Measurements from ENCODE around the gene CALR3. TPM values are rescaled to one million over a fixed set of nuclear protein-coding genes. Genes with fewer than 3 reads are reported as not detected.
"Not testable (repeated sequence)": the region's sequence is repeated elsewhere in the genome, so short reads cannot be mapped to it uniquely, and the experiment has no call there.

The CALR3 gene
- total RNA-seq, 2 donors from 2014 or later = not detected

DNA sequence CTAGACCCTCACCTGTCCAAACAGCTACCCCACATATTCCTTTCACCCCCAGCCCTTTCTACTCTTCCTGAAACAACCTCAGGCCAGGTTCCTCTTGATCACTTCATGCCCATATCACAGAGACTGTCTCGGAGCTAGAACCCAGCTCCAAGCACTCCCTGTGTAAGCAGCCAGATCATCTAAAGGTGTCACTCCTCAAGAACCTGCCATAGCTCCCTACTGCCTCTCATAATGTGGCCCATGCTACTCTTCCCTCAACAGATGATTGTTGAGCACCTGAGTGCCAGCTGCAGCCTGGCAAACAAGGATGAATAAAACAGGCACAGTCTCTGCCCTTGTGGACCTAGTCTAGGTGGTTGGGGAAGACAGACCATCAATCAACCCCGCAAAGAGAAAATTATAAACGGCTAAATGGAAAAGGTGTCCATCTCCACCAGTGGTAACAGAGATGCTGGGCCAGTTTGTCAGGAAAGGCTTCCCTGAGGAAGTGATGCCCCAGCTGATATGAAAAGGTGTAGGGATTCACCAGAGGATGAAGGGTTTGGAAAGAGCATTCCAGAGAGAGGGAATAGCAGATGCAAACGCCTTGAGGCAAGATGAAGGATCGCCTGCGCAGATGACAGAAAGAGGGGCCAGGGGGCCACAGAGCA lies 32.5 kb downstream of the CALR3 start:
- ATAC-seq = no peak
- intact Hi-C loops (cut with DNase I, micrococcal nuclease) = no loop called here

DNA sequence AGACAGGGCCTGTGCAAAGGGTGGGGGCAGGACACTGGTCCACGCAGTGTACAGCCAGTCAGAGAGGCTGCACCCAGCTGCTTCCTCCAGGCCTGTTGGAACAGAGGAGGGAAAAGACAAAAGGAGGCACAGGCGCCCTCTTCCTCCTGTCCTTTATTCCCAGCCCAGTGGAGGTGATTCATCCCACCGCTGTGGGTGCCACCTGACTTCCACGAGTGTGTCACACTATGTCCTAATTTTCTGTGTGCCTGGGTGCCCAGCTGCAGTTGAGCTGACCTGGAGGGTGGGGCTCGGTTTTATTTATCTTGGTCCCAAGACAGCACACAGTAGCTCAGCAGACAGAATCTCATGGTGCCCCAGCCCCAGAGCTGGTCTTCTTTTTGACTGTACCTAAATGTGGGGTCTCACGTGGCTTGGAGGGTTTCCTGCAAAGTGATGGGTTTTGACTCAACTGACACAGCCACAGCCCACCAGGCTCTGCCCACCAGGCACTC lies 33.2 kb downstream of the CALR3 start:
- ATAC-seq = peak; percentile 28
- intact Hi-C loops (cut with DNase I, micrococcal nuclease) = no loop called here
- DNase-seq = no peak

More for the DNA sequence above, 32.5 kb downstream of the CALR3 start:
- DNase-seq = no peak

DNA sequence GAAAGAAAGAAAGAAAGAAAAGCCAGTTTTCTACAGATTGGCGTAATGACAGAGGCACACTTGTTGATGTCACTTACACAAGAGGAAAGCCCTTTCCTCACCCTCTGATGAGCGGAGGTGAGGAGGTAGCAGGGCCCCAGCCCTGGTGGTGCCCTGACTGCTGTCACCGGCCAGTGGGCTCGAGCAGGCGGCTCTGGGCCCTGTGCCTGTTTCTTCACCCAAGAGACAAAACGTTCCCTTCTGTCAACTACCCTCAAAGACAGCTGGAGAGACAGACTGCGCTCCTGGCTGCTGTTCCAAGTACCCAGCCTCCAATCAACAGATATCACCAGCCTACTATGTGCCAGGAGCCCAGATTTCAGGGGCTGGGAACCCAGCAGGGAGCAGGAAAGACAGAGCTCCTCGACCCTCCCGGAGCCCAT lies 34.3 kb downstream of the CALR3 start:
- ATAC-seq (no peak), DNase-seq (no peak)
- intact Hi-C loops (cut with DNase I, micrococcal nuclease) = no loop called here

DNA sequence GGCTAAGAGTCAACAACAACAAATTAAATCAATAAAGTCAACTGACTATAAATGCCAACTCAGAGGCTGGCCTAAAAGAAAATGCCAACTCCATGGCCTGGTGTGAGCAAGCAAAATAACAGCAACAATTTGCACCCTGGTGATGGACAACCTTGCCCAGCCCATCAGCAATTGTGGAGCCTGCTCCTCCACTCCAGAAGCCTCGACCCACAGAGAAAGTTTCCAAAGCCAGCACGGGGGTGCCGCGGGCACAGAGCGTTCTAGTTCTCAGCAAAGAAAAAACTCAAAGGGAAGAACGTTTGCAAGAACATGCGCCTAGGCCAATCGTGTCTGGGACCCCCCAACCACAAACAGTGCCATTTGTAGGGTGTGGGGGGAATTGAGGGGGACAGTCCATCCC lies 35.5 kb downstream of the CALR3 start:
- intact Hi-C loops (cut with DNase I, micrococcal nuclease) = no loop called here
- ATAC-seq = no peak
- no peak for DNase-seq

DNA sequence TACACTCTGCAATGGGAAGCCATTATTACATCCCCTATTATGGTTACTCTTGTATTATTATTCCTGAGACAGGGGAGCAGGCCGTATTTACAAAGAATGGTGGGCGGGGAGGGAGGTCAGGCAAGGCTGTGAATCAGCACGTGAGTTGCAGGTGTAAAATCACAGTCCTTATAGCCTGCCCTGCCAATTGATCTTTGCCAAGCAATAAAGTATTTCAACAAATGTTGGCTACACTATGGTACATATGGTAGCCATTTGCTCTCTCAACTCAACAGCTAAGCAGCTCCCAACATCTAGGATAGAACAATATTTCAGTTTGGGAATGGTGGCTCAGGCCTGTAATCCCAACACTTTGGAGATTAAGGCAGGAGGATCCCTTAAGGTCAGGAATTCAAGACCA lies 36.3 kb downstream of the CALR3 start:
- no peak for DNase-seq
- intact Hi-C loops (cut with DNase I, micrococcal nuclease) = no loop called here
- peak; percentile 51 for ATAC-seq

DNA sequence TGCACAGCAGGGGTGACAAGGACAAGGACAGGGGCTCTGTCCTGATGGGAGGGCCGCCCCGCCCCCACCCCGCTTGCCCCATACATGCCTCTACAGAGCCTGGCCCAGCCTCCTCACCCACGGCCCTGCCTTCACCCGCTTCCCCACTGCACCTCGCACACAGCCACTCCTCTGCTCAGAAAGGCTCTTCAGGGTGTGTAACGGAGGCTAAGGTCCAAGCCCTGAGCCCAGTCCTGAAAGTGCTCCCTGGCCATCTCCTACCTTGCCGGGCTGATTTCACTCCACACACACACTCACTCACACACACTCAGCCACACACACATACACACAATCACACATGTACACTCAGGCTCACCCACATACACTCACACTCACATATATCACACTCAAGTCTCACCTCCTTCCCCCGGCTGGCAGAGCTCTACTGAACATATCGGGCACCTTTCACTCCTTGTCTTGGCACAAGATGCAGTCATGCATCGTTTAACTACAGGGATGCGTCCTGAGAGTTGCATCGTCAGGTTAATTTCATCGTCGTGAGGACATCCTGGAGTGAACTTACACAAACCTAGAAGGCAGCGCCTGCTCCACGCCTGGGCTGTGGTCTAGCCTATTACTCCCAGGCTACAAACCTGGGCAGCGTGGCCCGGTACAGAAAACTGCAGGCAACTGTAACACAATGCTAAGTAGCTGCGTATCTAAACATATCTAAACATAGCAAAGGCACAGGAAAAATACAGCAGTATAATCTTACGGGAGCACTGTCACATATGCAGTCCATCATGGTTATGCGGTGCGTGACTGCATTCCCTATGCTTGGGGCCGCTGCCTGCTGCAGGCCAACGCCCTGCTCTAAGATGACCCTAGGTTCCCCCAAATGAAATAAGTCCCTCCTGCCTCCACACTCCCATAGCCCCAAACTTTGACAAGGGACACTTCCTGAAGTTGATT lies 37.3 kb downstream of the CALR3 start:
- ATAC-seq (peak; percentile 85), DNase-seq (no peak)

DNA sequence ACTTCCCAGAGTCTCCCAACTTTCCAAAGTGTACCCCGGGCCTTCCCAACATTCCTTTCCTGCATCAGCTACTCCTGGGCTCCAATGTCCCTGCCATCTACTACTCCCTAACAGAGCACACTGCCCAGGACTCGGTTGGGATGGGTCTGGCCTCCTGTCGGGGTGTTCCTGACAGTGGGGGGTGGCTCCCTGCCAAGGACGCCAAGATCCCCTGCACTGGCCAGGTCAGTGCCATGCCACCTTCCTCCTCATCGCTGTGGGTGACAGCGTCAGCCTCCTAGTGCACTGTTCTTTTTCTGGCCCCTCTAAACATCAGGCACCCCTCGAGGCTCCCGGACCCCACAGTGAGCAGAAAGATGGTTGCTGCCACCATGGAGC lies 38.0 kb downstream of the CALR3 start:
- no peak for ATAC-seq
- intact Hi-C loops (cut with DNase I, micrococcal nuclease) = no loop called here

More for the DNA sequence above, 37.3 kb downstream of the CALR3 start:
- intact Hi-C loops (cut with DNase I, micrococcal nuclease) = no loop called here

DNA sequence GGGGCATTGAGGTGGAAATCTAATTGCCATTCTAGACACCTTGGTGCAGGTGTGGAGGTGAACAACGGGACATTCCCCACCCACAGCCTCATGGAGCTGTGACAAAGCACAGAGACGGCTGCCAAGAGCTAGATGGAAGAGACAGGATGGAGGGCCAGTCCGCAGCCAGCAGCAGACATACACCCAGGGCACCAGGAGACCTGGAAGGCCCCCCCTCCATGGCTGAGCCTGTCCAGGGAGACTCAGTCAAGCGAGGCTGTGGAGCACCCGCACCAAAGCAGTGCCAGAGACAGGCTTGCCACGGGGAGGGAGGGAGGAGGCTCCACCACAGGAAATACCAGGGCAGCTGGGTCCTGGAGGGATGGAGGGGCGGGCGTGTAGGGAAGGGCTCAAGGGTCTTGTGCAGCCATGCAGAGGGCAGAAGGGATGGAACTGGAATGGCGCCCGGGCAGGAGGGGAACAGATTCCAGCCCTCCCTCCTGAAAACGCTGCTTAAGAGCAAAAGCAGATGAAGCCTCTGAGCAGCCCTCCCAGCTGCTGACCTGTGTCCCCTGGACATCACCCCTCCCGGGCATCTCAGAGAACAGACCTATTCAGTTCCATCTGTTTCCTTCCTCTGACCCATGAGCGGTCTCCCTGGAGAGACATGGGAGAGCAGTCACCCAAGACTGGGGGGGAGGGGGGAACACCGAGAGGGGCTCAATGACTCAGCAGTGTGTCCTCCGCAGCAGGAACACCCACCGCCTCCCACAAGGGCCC lies 38.6 kb downstream of the CALR3 start:
- DNase-seq (no peak), ATAC-seq (no peak)
- intact Hi-C loops (cut with DNase I, micrococcal nuclease) = no loop called here

More for the DNA sequence above, 38.0 kb downstream of the CALR3 start:
- no peak for DNase-seq

DNA sequence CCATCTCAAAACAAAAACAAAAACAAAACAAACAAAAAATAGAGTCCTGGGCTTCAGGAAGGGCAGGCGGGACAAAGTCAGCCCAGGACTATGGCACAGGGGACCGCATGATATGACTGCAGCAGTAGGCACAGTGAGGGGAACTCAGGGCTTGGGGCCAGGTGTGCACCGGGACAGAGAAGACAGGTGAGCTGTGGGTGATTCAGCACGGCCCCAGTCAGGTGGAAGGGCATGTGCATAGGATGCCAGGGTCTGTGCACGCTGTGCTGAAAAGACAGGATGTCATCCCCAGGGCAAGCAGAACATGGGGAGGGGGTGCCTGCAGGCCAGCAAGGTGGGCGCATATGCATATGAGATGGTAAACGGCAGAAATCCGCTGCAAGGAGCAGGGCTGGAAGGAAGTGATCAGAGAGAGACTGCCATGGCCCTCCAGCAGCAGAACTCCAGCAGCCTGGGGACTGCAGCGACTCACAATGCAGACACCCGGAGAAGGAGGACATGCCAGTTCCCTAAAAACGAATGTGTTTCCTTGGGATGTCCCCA lies 39.2 kb downstream of the CALR3 start:
- intact Hi-C loops (cut with DNase I, micrococcal nuclease) = no loop called here
- DNase-seq (no peak), ATAC-seq (no peak)

DNA sequence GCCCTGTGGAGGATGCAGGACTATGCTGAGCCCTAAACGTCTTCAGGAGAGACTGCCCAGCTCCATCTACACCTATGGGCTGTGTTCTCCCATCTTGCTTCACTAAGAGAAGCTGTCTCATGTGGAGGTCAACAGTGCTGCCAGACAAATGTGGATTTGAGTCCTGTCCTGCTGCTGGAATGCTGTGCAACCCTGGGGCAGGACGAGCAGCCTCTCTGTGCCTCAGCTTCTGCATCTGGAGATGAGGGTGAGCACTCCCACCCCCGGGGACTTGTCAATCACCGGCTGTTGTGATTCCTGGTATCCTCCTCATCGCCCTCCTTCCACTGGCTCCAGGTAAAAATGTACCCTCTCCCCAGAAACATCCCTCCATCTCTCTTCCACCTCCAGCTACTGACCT lies 40.5 kb downstream of the CALR3 start:
- intact Hi-C loops (cut with DNase I, micrococcal nuclease) = no loop called here
- ATAC-seq = no peak

DNA sequence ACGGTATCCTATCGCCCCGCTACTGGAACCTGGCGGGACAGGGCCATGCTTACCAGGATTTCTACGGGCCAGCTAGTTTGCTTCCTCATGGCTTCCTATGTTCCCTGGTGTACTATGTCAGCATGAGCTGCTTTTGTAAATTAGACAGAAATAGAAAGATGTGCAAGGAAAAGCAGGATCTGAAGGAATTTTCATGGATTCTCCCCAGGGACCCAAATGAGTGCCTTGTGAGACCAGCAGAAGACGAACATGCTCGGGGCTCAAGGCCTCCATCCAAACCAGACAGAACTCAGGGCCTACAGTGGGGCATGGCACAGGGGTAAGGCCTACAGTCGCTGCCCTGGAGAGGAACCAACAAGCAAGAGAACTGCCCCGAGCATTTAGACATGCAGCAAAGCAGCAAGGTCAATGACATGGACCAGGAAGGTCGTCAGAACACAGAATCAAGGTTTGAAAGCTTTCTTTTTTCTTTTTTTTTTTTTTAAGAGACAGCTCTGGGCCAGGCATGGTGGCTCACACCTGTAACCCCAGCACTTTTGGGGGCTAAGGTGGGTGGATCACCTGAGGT lies 41.5 kb downstream of the CALR3 start:
- ATAC-seq = no peak
- intact Hi-C loops (cut with DNase I, micrococcal nuclease) = no loop called here
- DNase-seq = no peak

More for the DNA sequence above, 40.5 kb downstream of the CALR3 start:
- DNase-seq = no peak

DNA sequence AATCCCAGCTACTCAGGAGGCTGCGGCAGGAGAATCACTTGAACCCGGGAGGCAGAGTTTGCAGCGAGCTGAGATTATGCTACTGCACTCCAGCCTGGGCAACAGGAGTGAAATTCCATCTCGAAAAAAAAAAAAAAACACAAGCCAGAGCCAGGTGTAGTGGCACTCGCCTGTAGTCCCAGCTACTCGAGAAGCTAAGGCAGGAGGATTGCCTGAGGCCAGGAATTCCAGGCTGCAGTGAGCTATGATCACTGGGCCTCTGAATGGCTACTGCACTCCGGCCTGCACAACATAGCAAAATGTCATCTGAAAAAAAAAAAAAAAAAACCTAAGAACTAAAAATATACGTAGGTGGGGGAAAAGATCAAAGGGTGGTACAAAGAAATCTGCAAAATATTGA lies 43.6 kb downstream of the CALR3 start:
- ATAC-seq = no peak
- DNase-seq = no peak
- intact Hi-C loops (cut with DNase I, micrococcal nuclease) = no loop called here

DNA sequence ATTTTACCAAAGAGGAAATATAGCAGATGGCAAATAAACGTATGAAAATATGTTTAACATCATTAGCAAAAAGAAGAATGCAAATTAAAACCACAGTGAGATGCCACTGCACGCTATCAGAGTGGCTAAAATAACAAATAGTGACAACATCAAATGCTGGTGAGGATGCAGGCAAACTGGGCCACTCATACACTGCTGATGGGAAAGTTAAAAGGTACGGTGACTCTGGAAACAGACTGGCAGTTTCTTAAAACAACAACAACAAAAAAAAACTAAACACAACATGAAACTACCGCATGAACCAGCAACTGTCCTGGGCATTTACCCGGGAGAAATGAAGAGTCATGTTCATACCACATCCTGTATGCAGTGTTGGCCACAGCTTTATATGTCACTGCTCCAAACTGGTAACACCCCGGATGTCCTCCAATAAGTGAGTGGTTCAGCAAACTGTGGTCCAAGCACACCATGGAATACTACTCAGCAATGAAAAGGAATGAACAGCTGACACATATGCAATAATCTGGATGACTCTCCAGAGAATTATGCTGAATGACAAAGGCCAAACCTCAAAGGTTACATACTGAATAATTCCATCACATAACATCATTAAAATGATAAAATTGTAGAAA lies 46.5 kb downstream of the CALR3 start:
- DNase-seq (no peak), ATAC-seq (peak; percentile 37)
- intact Hi-C loops (cut with DNase I, micrococcal nuclease) = no loop called here

DNA sequence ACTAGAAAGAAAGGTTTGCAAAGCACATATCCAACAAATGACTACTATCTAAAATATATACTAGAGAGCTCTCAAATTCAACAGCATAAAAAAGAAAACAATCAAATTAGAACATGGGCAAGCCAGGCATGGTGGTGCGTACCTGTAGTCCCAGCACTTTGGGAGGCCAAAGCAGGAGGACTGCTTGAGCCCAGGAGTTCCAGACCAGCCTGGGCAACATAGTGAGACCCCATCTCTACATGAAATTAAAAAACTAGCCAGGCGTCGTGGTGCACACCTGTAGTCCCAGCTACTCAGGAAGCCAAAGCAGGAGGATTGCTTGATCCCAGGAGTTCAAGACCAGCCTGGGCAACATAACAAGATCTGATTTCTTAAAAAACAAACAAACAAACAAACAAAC lies 47.1 kb downstream of the CALR3 start:
- intact Hi-C loops (cut with DNase I, micrococcal nuclease); DNase-seq; ATAC-seq: not testable (repeated sequence)

DNA sequence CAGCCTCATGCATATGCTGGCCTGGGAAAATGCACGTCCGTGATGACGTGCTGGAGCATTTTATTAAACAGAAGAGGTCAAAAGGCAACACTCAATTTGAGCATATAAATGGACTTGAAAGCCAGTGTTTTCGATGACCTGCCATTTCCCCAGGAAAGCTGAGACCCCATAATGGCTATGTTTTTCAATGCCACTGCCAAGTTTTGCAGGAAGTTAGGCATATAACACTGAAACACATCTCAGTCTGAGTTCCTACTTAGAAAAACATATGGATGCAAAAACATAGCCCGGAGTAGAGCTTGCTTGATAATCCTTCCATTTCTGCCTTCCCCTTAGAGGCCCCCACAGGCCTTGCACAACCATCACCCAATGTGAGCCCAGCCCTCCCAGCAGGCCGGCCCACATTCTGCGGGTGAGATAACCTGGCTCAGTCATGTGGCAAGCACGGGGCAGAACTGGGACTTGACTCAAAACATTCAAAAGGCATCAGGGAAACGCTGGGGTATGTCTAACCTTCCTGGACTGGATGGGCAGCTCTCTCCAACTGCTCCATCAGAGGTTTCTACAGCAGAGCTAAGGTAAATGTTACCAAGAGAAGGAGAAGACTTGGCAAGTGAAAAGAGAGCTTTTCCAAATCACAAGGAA lies 49.1 kb downstream of the CALR3 start:
- intact Hi-C loops (cut with DNase I, micrococcal nuclease) = no loop called here
- ATAC-seq (no peak), DNase-seq (peak; percentile 38 to 53)

DNA sequence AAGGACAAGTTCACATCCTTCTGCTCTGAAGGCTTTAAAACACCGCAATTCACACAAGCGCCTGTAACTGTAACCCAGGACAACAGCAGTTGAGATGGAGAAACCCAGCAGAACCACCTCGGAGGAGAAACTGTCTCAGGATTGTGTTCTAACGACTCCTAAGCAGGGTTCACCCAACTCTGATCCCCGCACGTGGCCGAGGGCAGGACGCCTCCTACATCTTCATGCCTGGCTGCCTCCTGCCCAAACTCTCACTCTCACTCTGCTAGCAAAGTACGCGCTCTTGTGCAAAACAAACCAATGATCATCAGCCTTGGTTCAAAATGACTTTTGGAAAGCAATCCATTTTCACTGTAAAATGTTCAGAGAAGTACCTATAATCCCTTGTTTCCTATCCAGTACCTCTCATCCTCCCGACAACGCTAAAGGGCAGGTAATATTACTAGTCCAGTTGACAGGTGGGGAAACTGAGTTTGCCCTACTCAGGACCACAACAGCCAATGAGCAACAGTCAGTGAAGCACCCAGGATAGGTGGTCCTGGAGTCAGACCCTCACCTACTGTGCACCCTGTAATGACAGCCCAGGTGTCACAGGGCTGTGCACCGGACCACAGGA lies 49.8 kb downstream of the CALR3 start:
- intact Hi-C loops (cut with DNase I, micrococcal nuclease) = no loop called here
- no peak for DNase-seq
- ATAC-seq = no peak

Measured in left colon (tissue), 2 donors.